GM12874 (cell line): Measurements from ENCODE around the gene RPP25L.
A peak's percentile ranks its signal among the peaks of the same experiment; 100 is the strongest.

ENCODE experiments used
- CTCF ChIP-seq: IDR thresholded peaks from 2 replicates; pipeline ENCODE4 v1.5.1; 2011; ENCODE audit warnings: low read depth, mild to moderate bottlenecking, control low read depth, low read length, moderate library complexity; ENCODE audit not compliant: insufficient read depth

RPP25L gene

GRCh38 chr9:34635556-34635955 lies 23.7 kb upstream of the RPP25L start:
- TF ChIP-seq CTCF = no peak

GRCh38 chr9:34634551-34635248 lies 22.8 kb upstream of the RPP25L start:
- no peak for TF ChIP-seq CTCF

- peak; percentile 79 for TF ChIP-seq CTCF
Observed at GRCh38 chr9:34633851-34634550, 22.1 kb upstream of the RPP25L start.

GRCh38 chr9:34633166-34633565 lies 21.3 kb upstream of the RPP25L start:
- TF ChIP-seq CTCF = no peak

GRCh38 chr9:34630402-34631154 lies 18.7 kb upstream of the RPP25L start:
- no peak for TF ChIP-seq CTCF

- TF ChIP-seq CTCF = no peak
Observed at GRCh38 chr9:34629491-34629808, 17.6 kb upstream of the RPP25L start.
